Breast epithelium (tissue), 3 donors: ENCODE results near the gene G6PC2.
"Not testable (repeated sequence)": the region's sequence is repeated elsewhere in the genome, so short reads cannot be mapped to it uniquely, and the experiment has no call there.

ENCODE experiments used
- POLR2A ChIP-seq: fragments of 450-650 bp; IDR thresholded peaks from one replicate; pipeline ENCODE4 v1.6.1; 2016; ENCODE audit warnings: antibody characterized with exemption, mild to moderate bottlenecking, moderate library complexity
- POLR2AphosphoS5 ChIP-seq, 3 donors: sonication (generic); formaldehyde crosslinking; IDR thresholded peaks; one replicate each; pipeline ENCODE4 v1.6.1; 2017; ENCODE audit warnings: antibody characterized with exemption in 3 of 3
- TF ChIP-seq, protein P1 (sequence below), 3 donors: fragments of 450-650 bp; IDR thresholded peaks; one replicate each; pipeline ENCODE4 v1.5.1; 2016 to 2017; ENCODE audit warnings: antibody characterized with exemption in 3 of 3, mild to moderate bottlenecking in 3 of 3, moderate library complexity in 3 of 3

DNA sequence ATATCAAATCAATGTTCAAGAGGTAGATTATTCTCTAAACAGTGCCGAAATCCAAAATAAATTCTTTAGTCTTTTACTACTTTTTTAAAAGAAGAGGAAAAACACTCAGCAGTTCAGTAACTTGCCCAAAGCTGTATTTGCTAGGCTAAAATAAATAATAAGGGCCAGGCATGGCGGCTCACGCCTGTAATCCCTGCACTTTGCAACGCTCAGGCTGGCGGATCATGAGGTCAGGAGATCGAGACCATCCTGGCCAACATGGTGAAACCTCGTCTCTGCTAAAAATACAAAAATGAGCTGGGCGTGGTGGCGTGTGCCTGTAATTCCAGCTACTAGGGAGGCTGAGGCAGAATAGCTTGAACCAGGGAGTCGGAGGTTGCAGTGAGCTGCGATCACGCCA is 18.9 kb upstream of the G6PC2 start:
- TF ChIP-seq, protein P1, sequence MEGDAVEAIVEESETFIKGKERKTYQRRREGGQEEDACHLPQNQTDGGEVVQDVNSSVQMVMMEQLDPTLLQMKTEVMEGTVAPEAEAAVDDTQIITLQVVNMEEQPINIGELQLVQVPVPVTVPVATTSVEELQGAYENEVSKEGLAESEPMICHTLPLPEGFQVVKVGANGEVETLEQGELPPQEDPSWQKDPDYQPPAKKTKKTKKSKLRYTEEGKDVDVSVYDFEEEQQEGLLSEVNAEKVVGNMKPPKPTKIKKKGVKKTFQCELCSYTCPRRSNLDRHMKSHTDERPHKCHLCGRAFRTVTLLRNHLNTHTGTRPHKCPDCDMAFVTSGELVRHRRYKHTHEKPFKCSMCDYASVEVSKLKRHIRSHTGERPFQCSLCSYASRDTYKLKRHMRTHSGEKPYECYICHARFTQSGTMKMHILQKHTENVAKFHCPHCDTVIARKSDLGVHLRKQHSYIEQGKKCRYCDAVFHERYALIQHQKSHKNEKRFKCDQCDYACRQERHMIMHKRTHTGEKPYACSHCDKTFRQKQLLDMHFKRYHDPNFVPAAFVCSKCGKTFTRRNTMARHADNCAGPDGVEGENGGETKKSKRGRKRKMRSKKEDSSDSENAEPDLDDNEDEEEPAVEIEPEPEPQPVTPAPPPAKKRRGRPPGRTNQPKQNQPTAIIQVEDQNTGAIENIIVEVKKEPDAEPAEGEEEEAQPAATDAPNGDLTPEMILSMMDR (IDR thresholded peaks at IDR 0.05): not testable (repeated sequence)
- TF ChIP-seq POLR2A; POLR2AphosphoS5 (IDR thresholded peaks at IDR 0.05): not testable (repeated sequence)
